Colonic mucosa (tissue), 4 donors: ENCODE measurements around the gene FAM78A. TPM values are rescaled to one million over a fixed set of nuclear protein-coding genes. Genes with fewer than 3 reads are reported as not detected.

Experiments used
- DNase-seq: peaks from one replicate; pipeline ENCODE4 v3.0.0-alpha.2; 2020
- H3K27ac ChIP-seq: fragments of 200-600 bp; one replicate; pipeline ENCODE4 v1.8.0; 2021
- H3K27me3 ChIP-seq: fragments of 200-600 bp; one replicate; pipeline ENCODE4 v1.8.0; 2021
- H3K36me3 ChIP-seq: fragments of 200-600 bp; one replicate; pipeline ENCODE4 v1.8.0; 2021
- H3K4me1 ChIP-seq: fragments of 200-600 bp; one replicate; pipeline ENCODE4 v1.8.0; 2021; ENCODE audit warnings: mild to moderate bottlenecking
- H3K4me3 ChIP-seq: fragments of 200-600 bp; one replicate; pipeline ENCODE4 v1.8.0; 2021
- H3K9ac ChIP-seq, 2 donors: one replicate each; pipeline ENCODE4 v1.7.0; 2013; ENCODE audit warnings: control low read depth in 2 of 2, low read depth in 2 of 2, low read length in 2 of 2
- H3K9me3 ChIP-seq: fragments of 200-600 bp; one replicate; pipeline ENCODE4 v1.8.0; 2021
- intact Hi-C: fragments of 100-400 bp; cut with DNase I; formaldehyde crosslinking; loops from one replicate; pipeline ENCODE4 v1.14.1; 2022
- total RNA-seq, 2 donors: library from RNA; stranded (reverse); fragmentation: NEBNext Ultra II Directional in 1 of 2; extraction: Animal tissue kit (Norgen Biotek cat#: 25700) in 1 of 2; gene quantifications; one replicate each; pipeline ENCODE4 v1.2.1, GENCODE V29; 2021
- TF ChIP-seq, protein P1 (sequence below): fragments of 200-600 bp; IDR thresholded peaks from one replicate; pipeline ENCODE4 v1.8.0; 2022; ENCODE audit warnings: antibody characterized with exemption, mild to moderate bottlenecking
- donor health status: healthy.
- donor health status: DM: no; HTN: no; CAD: no.
- donor health status: DM: no; HTN: no; CAD: no.

Gene FAM78A
- total RNA-seq, 2 donors from 2014 or later: 1.5 to 2.0 TPM

DNA sequence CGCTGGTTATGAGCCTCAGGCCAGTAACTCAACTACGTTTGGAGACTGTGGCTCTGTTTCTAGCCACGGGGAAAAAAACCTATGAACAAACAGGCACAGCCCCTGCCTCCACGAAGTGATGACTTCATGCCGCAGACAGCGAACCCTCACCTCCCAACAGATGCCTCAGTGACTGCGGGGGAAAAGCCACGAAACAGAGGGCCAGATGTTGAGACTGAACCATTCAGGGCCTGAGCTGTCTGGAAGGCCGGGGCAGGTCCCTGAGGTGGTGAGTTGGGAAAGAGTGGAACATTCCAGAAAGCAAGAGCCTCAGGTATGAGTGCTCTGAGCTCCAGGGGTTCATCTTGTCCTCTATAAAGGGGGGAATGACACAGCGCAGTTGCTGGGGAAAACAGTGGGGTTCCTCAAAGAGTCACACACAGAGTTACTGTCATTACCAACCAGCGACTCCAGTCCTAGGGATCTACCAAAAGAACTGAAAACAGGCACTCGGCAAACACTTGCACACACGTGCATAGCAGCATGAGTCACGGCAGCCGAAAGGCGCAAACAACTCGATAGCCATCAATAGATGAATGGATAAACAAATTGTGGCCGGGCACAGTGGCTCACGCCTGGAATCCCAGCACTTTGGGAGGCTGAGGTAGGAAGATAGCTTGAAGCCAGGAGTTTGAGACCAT lies 28.5 kb upstream of the FAM78A start:
- no peak overlapping the region for H3K4me3 ChIP-seq
- no peaks in the 10 kb centered on the region for H3K27me3 ChIP-seq
- H3K36me3 ChIP-seq: no peaks in the 10 kb centered on the region
- no peaks in the 10 kb centered on the region for H3K9me3 ChIP-seq
- H3K9ac ChIP-seq: no peak overlapping the region
- intact Hi-C loops: no loop called here
- no peaks in the 10 kb centered on the region for H3K4me1 ChIP-seq
- no peak overlapping the region for H3K27ac ChIP-seq
- no peak for DNase-seq
- TF ChIP-seq, protein P1, sequence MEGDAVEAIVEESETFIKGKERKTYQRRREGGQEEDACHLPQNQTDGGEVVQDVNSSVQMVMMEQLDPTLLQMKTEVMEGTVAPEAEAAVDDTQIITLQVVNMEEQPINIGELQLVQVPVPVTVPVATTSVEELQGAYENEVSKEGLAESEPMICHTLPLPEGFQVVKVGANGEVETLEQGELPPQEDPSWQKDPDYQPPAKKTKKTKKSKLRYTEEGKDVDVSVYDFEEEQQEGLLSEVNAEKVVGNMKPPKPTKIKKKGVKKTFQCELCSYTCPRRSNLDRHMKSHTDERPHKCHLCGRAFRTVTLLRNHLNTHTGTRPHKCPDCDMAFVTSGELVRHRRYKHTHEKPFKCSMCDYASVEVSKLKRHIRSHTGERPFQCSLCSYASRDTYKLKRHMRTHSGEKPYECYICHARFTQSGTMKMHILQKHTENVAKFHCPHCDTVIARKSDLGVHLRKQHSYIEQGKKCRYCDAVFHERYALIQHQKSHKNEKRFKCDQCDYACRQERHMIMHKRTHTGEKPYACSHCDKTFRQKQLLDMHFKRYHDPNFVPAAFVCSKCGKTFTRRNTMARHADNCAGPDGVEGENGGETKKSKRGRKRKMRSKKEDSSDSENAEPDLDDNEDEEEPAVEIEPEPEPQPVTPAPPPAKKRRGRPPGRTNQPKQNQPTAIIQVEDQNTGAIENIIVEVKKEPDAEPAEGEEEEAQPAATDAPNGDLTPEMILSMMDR: no peak

DNA sequence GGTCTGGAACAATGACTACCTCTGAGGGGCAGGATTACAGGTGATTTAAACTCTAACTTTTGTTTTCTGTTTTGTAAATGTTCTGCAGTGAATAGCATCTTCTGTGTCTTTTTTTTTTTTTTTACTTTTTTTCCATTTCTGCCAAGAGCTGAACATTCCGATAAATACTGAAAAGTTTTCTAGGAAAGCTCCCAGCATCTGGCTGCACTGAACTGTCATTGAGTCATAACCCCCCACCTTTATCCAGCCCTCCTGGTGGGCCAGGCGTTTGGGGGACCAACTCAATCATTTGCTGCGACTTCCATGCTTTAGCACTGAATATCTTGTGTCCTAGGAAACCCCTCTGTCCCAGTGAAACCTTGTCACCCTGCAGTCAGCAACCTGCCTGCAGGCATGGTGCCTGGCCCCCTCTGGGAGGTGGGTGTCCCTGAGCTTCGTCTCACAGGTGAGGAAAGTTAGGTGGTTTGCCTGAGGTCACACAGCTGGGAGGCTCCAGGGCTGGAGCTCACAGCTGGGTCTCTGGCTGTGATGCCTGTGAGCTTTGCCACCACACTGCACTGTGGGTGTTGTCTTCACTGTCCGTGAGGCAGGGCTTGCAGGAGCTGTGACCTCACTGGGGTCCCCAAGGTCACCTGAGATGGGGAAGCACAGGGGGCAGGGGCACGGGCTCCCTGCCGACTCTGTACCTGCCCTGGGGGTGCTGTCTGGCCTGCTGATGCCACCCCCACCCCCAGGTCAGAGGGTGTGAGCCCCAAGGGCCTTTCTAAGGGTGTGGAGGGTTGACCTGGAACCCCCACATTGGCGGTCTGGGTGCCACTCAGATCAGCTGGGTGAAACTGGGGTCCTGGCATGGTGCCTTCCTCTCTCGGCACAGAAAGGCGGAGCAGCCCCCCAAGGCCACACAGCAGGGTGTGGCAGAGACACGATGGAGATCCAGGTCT lies 27.3 kb upstream of the FAM78A start:
- TF ChIP-seq, protein P1: no peak
- H3K9ac ChIP-seq: no peak overlapping the region
- no peaks in the 10 kb centered on the region for H3K27me3 ChIP-seq
- H3K4me1 ChIP-seq: no peaks in the 10 kb centered on the region
- no peak overlapping the region for H3K4me3 ChIP-seq
- H3K27ac ChIP-seq: no peak overlapping the region
- no peaks in the 10 kb centered on the region for H3K36me3 ChIP-seq
- intact Hi-C loops: no loop called here
- H3K9me3 ChIP-seq: no peaks in the 10 kb centered on the region
- no peak for DNase-seq

DNA sequence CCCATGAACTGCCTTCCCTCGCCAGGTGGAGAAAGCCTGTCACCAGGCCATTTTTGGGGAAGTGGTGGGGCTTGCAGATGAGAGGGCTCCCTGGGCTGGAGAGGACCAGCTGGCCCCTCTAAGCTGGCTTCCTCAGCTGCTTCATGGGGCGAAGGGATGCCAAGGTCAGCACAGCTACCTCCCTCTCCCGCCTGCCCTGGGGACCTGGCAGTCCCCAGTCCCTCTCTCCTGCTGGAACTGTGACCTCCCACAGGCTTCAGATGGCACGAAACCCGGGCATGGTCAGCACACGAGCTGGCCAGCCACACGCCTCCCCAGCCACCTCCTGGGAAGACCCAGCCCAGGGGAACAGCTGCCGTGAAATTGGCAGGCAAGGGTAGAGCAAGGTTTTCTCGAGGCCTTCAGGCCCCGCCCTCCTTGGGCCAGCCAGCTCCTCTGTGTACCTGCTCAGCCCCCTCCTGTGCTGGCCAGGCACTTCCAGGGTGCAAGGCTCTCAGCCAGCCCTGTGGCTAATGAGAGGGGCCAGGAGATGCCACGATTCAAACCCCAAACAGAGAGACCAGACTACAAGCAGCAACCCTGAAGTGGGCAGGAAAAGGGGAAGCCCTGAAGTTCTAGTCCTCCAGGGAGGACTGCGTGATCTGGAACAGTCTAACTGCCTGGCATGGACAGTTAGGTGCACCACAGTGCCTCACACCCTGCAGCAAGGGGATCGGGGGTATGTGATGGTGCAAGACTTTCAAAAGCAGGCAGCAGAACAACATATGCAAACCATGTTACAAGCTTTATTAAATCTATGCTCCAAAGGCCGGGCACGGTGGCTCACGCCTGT lies 26.1 kb upstream of the FAM78A start:
- Histone ChIP-seq H3K4me3 (no peak overlapping the region), H3K9me3 (no peaks in the 10 kb centered on the region), H3K27me3 (no peaks in the 10 kb centered on the region), H3K4me1 (no peaks in the 10 kb centered on the region), H3K9ac (no peak overlapping the region), H3K27ac (no peak overlapping the region), H3K36me3 (no peaks in the 10 kb centered on the region)
- intact Hi-C loops: no loop called here
- DNase-seq: no peak
- TF ChIP-seq, protein P1: no peak

DNA sequence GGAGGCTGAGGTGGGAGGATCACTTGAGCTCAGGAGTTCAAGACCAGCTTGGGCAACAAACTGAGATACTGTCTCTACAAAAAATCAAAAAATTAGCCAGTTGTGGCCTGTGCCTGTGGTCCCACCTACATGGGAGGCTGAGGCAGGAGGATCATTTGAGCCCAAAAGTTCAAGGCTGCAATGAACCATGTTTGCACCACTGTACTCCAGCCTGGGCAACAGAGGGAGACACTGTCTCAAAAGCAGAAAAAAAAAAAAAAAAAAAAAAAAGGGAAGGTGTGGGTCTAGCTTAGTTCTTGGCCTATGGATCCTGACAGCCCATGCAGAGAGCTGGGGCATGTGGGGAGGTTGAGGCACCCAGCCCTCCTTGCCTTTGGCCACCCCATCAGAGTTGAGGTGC lies 24.1 kb upstream of the FAM78A start:
- TF ChIP-seq, protein P1: no peak
- intact Hi-C loops: no loop called here
- no peaks in the 10 kb centered on the region for H3K36me3 ChIP-seq
- no peaks in the 10 kb centered on the region for H3K9me3 ChIP-seq
- H3K27me3 ChIP-seq: no peaks in the 10 kb centered on the region
- H3K27ac ChIP-seq: no peak overlapping the region
- H3K9ac ChIP-seq: no peak overlapping the region
- H3K4me3 ChIP-seq: no peak overlapping the region
- DNase-seq: no peak
- no peaks in the 10 kb centered on the region for H3K4me1 ChIP-seq

DNA sequence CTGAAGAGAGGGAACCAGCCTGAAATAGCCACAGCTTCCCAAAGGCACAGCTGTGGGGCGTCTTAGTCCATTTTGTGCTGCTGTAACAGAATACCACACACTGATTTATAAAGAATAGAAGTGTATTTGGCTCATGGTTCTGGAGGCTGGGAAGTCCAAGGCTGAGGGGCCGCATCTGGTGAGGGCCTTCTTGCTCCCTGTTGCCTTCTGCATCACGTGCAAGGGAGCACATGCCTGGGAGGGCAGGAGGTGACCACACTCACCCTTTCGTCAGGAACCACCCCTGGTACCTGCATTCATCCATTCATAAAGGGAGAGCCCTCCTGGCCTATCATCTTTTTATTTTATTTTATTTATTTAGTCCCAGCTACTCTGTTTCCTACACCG lies 23.6 kb upstream of the FAM78A start:
- Histone ChIP-seq H3K27ac (no peak overlapping the region), H3K9me3 (no peaks in the 10 kb centered on the region), H3K9ac (no peak overlapping the region), H3K4me3 (no peak overlapping the region), H3K36me3 (no peaks in the 10 kb centered on the region), H3K27me3 (no peaks in the 10 kb centered on the region), H3K4me1 (no peaks in the 10 kb centered on the region)
- intact Hi-C loops: no loop called here
- DNase-seq: no peak
- TF ChIP-seq, protein P1: no peak
